ENCODE data around the gene LBP. TPM values are rescaled to one million over a fixed set of nuclear protein-coding genes. Genes with fewer than 3 reads are reported as not detected.

LBP gene
- total RNA-seq, 1 experiment from 2014 or later: not detected

GRCh38 chr20:38321959-38322598 lies 24.2 kb upstream of the LBP start:
- Histone ChIP-seq H3K9me3 (ENCODE audit: low read depth, low read length, poor library complexity, severe bottlenecking) (no peaks in the 10 kb centered on the region), H3K27me3 (replicated peaks; ENCODE audit: insufficient read depth, low read depth, low read length, poor library complexity) (peaks cover 36% of the 10 kb centered on the region), H3K36me3 (ENCODE audit: insufficient read depth, low read length, poor library complexity, severe bottlenecking) (no peaks in the 10 kb centered on the region), H3K27ac (ENCODE audit: low read depth, low read length, poor library complexity, severe bottlenecking) (no peak overlapping the region), H3K4me1 (ENCODE audit: insufficient read depth, low read length, poor library complexity, severe bottlenecking) (no peaks in the 10 kb centered on the region), H3K4me3 (ENCODE audit: low read depth, low read length, poor library complexity, severe bottlenecking) (no peak overlapping the region)
- intact Hi-C loops (cut with micrococcal nuclease; ENCODE audit: unreplicated experiment): no loop called here
- POLR2A ChIA-PET (ENCODE audit: low non-redundant PET): no interaction called here
- DNase-seq (ENCODE audit: low spot score): peak; percentile 63
- CTCF ChIA-PET: interaction anchor here (0.6 to 1.0 kb wide), 4 partner anchors 87 to 712 kb away, joined by 3 to 9 read pairs (median 4); no protein-coding TSS in a partner anchor
- BruUV-seq (replicated peaks): no TSS peak
- TF ChIP-seq EZH2 (IDR thresholded peaks at IDR 0.05; ENCODE audit: borderline replicate concordance, low read depth, low read length, poor library complexity, severe bottlenecking) (no peak), CTCF (conservative IDR thresholded peaks at IDR 0.05; ENCODE audit: low read depth, low read length) (peak; percentile 75)

GRCh38 chr20:38324159-38324558 lies 22.1 kb upstream of the LBP start:
- H3K4me1 ChIP-seq (ENCODE audit: insufficient read depth, low read length, poor library complexity, severe bottlenecking): no peaks in the 10 kb centered on the region
- no peak overlapping the region for H3K27ac ChIP-seq (ENCODE audit: low read depth, low read length, poor library complexity, severe bottlenecking)
- no peak overlapping the region for H3K4me3 ChIP-seq (ENCODE audit: low read depth, low read length, poor library complexity, severe bottlenecking)
- ChIA-PET CTCF (interaction anchor here (0.6 kb wide), 1 partner anchor 29 kb away, joined by 8 read pairs; no protein-coding TSS in a partner anchor), POLR2A (ENCODE audit: low non-redundant PET) (no interaction called here)
- H3K36me3 ChIP-seq (ENCODE audit: insufficient read depth, low read length, poor library complexity, severe bottlenecking): no peaks in the 10 kb centered on the region
- no TSS peak for BruUV-seq (replicated peaks)
- intact Hi-C loops (cut with micrococcal nuclease; ENCODE audit: unreplicated experiment): no loop called here
- no peak for DNase-seq (ENCODE audit: low spot score)
- TF ChIP-seq CTCF (conservative IDR thresholded peaks at IDR 0.05; ENCODE audit: low read depth, low read length) (no peak), EZH2 (IDR thresholded peaks at IDR 0.05; ENCODE audit: borderline replicate concordance, low read depth, low read length, poor library complexity, severe bottlenecking) (no peak)
- peaks cover 32% of the 10 kb centered on the region for H3K27me3 ChIP-seq (replicated peaks; ENCODE audit: insufficient read depth, low read depth, low read length, poor library complexity)
- no peaks in the 10 kb centered on the region for H3K9me3 ChIP-seq (ENCODE audit: low read depth, low read length, poor library complexity, severe bottlenecking)

- CTCF ChIA-PET: no interaction called here
- POLR2A ChIA-PET (ENCODE audit: low non-redundant PET): interaction anchor here (0.6 kb wide), 1 partner anchor 83 kb away, joined by 3 read pairs; no protein-coding TSS in a partner anchor
- H3K27me3 ChIP-seq (replicated peaks; ENCODE audit: insufficient read depth, low read depth, low read length, poor library complexity): peaks cover 22% of the 10 kb centered on the region
- no peaks in the 10 kb centered on the region for H3K4me1 ChIP-seq (ENCODE audit: insufficient read depth, low read length, poor library complexity, severe bottlenecking)
- no peak for DNase-seq (ENCODE audit: low spot score)
- H3K36me3 ChIP-seq (ENCODE audit: insufficient read depth, low read length, poor library complexity, severe bottlenecking): no peaks in the 10 kb centered on the region
- no peak overlapping the region for H3K27ac ChIP-seq (ENCODE audit: low read depth, low read length, poor library complexity, severe bottlenecking)
- intact Hi-C loops (cut with micrococcal nuclease; ENCODE audit: unreplicated experiment): no loop called here
- TF ChIP-seq EZH2 (IDR thresholded peaks at IDR 0.05; ENCODE audit: borderline replicate concordance, low read depth, low read length, poor library complexity, severe bottlenecking): no peak
- no peak for TF ChIP-seq CTCF (conservative IDR thresholded peaks at IDR 0.05; ENCODE audit: low read depth, low read length)
- no peak overlapping the region for H3K4me3 ChIP-seq (ENCODE audit: low read depth, low read length, poor library complexity, severe bottlenecking)
- BruUV-seq (replicated peaks): no TSS peak
- H3K9me3 ChIP-seq (ENCODE audit: low read depth, low read length, poor library complexity, severe bottlenecking): no peaks in the 10 kb centered on the region
Observed at GRCh38 chr20:38325167-38325566, 21.1 kb upstream of the LBP start.

All from A673 (cell line).